HG03457 (cell line): ENCODE measurements around the gene NR2E1.

ENCODE experiments used
- ATAC-seq: cut with Tn5 transposase; IDR thresholded peaks from one replicate; pipeline ENCODE4 v1.9.1; 2021; ENCODE audit warnings: moderate number of reproducible peaks; ENCODE audit not compliant: unreplicated experiment

NR2E1 gene

DNA sequence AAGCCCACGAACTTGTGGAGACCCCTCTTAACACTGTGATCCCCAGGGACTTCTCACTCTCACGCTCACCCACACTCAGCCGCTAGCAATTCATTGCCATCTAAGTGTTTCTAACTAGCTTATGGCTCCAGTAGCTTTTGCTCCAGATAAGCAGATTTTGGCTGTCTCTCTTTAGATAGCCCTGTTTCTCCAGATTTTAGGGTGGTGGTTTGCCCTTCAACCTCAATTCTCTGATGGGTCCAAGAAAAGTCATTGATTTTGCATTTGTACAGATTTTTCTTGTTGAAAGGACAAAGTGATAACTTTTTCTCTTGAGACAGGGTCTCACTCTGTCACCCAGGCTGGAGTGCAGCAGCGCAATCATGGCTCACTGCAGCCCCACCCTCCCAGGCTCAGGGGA is 41.2 kb downstream of the NR2E1 start:
- ATAC-seq: no peak

DNA sequence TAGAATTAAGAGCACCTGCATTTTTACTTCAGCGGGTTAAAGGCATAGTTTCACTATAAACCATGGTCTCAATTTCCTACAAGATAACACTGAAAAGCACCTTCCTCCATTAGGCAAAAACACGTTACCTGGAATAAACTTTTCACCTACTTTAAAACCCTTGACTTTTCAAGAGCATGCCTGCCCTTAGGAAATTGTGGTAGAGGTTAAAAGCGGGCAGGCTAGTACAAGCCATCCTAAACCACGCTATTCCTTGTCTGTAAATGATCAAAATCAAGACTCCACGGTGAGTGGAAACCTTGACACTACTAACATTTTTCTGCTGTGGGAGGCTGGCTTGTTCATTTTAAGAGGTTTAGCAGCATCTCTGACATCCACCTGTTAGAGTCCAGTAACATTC is 43.9 kb downstream of the NR2E1 start:
- ATAC-seq: no peak

DNA sequence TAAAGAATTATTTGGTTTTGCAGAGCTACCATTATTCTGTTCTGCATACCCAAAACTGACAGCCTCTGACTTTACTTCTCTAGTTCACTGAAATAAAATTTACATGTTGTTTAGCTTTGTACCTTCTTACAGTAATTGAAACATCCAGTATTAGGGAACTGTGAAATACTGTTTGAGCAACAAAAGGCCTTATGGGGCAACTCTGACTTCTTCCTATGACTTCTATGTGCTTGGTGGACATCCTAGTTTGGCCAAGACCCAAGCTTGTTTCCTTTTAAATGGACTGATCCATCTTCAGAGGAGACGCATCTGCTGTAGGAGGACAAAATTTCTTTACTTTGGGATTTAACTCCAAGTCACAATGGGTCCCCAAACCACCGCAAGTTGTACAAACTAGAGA is 44.7 kb downstream of the NR2E1 start:
- ATAC-seq: no peak

DNA sequence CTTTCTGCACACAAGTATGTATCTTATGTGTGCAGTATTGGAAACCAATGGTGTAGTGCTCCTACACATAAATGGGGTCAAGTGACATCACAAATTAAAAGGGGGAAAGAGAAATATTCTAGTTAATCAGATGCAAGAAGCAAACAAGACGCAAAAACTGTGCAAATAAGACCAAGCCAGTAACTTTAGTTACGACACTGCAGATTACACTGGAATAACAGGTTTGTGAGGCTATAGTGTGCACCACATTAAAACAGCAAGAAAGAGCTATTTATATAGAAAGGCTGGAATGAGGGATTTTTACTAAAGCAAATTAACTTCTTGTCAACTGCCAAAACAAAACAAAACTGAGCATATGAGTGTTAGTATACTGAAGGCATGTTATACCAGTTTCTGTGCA is 45.8 kb downstream of the NR2E1 start:
- no peak for ATAC-seq

DNA sequence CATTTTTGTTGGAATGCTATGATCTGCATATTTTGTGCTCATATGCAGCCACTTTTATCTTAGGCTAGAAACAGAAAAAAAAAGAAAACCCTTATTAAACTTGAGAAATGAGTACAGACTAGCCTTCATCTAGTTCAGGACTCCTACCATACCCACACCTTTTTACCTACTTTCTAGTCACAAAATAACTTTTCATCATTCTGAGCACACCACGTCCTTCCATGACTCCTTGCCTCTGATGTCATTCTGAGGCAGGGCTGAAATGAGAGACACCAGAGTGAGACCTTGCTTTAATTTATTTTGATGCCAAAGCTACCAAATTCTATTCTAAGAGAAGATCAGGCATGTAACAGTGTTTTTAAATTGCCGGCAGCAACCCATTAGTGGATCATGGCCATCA is 56.2 kb downstream of the NR2E1 start:
- ATAC-seq: no peak

DNA sequence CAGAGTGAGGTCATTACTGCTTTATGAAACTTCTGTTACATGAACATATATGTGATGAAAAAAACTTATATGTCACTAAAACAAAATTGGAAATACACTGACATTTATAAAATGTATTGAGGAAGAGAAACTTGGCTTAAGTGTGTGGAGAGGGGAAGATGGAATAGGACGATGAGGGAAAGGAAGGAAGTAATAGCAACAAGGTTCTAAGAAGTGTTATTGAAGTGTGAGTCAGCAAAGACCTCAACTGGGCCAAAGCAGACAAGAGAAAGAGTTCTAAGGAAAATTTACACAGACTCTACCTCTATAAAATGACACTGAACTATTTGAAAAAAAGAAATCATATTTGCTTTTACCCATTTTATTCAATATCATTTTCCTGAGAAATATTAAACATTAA is 56.7 kb downstream of the NR2E1 start:
- ATAC-seq: no peak

DNA sequence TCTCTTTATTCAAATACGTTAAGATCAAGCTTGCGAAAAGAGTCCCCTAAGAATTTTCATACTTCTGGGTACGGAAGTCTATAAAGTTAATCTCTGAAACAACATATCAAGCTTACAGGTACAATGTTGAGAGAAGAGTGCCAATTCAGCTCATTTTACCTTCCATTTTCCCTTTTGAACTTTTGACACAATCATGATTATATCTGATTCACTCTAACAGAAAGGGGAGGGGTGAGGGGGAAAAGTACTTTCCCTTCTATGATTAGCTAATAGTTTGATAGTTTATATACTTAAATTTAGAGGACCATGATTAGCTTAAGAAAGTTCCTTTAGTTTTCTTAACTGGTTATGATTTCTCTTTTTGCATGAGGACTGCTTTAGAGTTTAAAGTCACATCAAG is 61.5 kb downstream of the NR2E1 start:
- ATAC-seq: no peak

DNA sequence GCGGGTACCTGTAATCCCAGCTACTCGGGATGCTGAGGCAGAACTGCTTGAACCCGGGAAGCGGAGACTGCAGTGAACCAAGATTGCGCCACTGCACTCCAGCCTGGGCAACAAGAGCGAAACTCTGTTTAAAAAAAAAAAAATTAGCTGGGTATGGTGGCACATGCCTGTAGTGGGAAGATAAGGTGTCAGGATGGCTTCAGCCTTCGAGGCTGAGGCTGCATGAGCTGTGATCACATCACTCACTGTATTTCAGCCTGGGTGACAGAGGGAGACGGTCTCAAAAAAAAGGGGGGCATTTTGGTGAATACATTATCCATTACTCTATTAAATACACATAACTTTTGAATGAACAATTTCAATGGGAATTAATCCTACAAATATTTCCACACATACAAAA is 62.6 kb downstream of the NR2E1 start:
- ATAC-seq: no peak

DNA sequence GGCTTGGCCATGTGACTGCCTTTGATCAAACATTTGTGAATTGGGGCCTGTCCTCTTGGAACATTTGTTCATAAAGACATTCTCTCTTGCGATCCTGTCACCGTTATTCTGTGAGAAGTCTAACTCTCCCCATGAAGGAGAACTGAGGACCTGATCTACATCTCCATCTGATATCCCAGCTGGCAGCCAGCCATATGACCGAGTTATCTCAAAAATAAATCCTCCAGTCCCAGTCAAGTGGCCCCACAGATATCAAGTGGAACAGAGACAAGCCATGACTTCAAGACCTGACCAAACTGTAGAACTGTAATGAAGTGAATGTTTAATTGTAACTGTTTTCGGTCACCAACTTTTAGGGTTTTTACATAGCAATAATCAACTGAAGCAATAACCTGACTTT is 69.3 kb downstream of the NR2E1 start:
- ATAC-seq: no peak

DNA sequence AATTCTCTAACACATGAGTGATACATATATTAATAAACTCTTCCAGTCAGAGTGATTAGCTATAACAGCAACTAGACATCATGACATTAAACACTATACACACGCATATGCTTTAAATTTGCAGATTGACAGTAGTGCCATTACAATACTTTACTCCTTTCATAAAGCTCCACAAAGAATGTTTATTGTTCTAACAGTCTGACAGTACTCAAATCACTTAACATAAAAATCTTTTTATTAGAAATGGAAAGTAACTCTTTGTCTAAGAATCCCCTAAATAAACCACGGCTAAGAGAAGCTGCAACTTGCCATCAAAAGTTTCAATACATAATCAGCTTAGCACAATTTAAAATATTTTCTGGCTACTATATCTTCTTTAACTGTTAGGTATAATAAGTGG is 71.0 kb downstream of the NR2E1 start:
- ATAC-seq: no peak

DNA sequence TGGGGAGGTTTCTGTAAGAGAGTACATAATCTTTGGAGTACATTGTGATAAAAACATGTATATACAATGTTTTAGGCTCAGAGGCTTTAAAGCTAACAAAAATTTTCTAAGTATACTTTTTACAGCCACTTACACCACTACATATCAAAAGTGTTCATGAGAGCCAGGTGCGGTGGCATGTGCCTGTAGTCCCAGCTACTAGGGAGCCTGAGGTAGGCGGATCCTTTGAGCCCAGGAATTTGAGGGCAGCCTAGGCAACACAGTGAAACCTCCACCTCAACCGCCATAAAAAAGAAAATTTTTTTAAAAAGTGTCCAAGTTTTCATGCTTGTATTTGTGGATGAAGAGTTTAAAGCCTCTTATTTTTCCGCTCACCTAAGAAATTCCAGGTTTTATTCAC is 72.5 kb downstream of the NR2E1 start:
- ATAC-seq: no peak
